Gastrocnemius medialis (tissue), 4 donors: ENCODE measurements around the gene INO80B. TPM values are rescaled to one million over a fixed set of nuclear protein-coding genes. Genes with fewer than 3 reads are reported as not detected.

ENCODE experiments used
- ATAC-seq, 2 donors: fragments of 150-250 bp; one replicate each; pipeline ENCODE4 v1.9.1; 2016
- DNase-seq, 2 donors: peaks; one replicate each; pipeline ENCODE4 v3.0.0-alpha.2; 2019
- H3K27ac ChIP-seq, 4 donors: fragments of 200-600 bp; sonication (generic); 1 replicate in 1 of 4; 2 replicates in 3 of 4; pipeline ENCODE4 v1.5.1; 2016 to 2018; ENCODE audit warnings: mild to moderate bottlenecking in 2 of 4, moderate library complexity in 1 of 4
- H3K27me3 ChIP-seq, 3 donors: fragments of 200-600 bp; sonication (generic) in 2 of 3; 1 replicate in 1 of 3; 2 replicates in 2 of 3; pipeline versions ENCODE4 v1.5.1 to v1.6.0; 2016 to 2019; ENCODE audit warnings: mild to moderate bottlenecking in 1 of 3, moderate library complexity in 1 of 3
- H3K36me3 ChIP-seq, 2 donors: fragments of 200-600 bp; sonication (generic) in 1 of 2; one replicate each; pipeline ENCODE4 v1.5.1; 2017 to 2018
- H3K4me1 ChIP-seq, 2 donors: fragments of 200-600 bp; sonication (generic) in 1 of 2; one replicate each; pipeline ENCODE4 v1.5.1; 2016 to 2017; ENCODE audit warnings: mild to moderate bottlenecking in 2 of 2
- H3K4me3 ChIP-seq, 4 donors: fragments of 200-600 bp; sonication (generic) in 3 of 4; 1 replicate in 1 of 4; 2 replicates in 3 of 4; pipeline ENCODE4 v1.5.1; 2016 to 2019; ENCODE audit warnings: mild to moderate bottlenecking in 2 of 4
- H3K9me3 ChIP-seq, 3 donors: fragments of 200-600 bp; sonication (generic) in 2 of 3; 1 replicate in 1 of 3; 2 replicates in 2 of 3; pipeline ENCODE4 v1.5.1; 2016 to 2019
- POLR2A ChIP-seq, 2 donors: fragments of 450-650 bp; IDR thresholded peaks; one replicate each; pipeline ENCODE4 v1.6.1; 2017; ENCODE audit warnings: antibody characterized with exemption in 2 of 2, mild to moderate bottlenecking in 2 of 2, moderate library complexity in 2 of 2
- in situ Hi-C, 4 donors: fragments of 200-750 bp; cut with MboI; loops; one replicate each; pipeline versions ENCODE4 v1.15.0 to v1.8.0; 2017; ENCODE audit warnings: low sequenced_read_pairs in 4 of 4
- intact Hi-C: fragments of 100-400 bp; cut with DNase I; formaldehyde crosslinking; loops from one replicate; pipeline ENCODE4 v1.15.1; 2023; ENCODE audit warnings: low total_unique reads
- total RNA-seq, 4 donors: library from RNA; depleted of rRNA; stranded (reverse); fragments of >200 nt; gene quantifications; one replicate each; pipeline versions ENCODE4 v1.1.0 to v1.2.3, GENCODE V29; 2016
- TF ChIP-seq, protein P1 (sequence below), 5 experiments: fragments of 450-650 bp in 3 of 5; fragments of 200-600 bp in 2 of 5; sonication (generic) in 2 of 5; IDR thresholded peaks in 4 of 5; conservative IDR thresholded peaks in 1 of 5; 1 replicate in 4 of 5; 2 replicates in 1 of 5; pipeline ENCODE4 v1.5.1; 2016 to 2019; ENCODE audit warnings: antibody characterized with exemption in 5 of 5, mild to moderate bottlenecking in 3 of 5, moderate library complexity in 3 of 5

Gene INO80B
- total RNA-seq, 4 donors from 2014 or later = 14.5 to 51.9 (median 41.1) TPM

DNA sequence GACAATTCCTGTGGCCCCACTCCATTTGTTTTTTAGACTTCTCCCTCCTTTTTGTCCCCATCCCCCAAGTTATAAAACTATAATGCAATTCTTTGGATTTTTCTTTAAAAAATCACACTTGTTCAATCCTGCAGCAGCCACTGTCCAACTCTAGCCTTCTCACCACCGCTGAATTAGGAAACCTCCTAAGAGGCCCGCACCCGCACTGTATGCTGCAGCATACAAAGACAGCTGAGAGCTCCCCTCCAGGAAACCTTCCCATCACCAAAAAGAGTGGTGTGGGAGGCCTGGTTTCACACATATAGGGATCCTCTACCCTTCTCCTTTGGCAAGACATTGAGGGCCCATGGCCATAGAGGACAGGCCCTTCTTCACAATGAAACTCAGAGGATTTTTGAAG lies 49.7 kb downstream of the INO80B start:
- DNase-seq = no peak
- H3K27me3 ChIP-seq = peaks cover 28 to 52% (median 29%) of the 10 kb centered on the region in 3 donors

DNA sequence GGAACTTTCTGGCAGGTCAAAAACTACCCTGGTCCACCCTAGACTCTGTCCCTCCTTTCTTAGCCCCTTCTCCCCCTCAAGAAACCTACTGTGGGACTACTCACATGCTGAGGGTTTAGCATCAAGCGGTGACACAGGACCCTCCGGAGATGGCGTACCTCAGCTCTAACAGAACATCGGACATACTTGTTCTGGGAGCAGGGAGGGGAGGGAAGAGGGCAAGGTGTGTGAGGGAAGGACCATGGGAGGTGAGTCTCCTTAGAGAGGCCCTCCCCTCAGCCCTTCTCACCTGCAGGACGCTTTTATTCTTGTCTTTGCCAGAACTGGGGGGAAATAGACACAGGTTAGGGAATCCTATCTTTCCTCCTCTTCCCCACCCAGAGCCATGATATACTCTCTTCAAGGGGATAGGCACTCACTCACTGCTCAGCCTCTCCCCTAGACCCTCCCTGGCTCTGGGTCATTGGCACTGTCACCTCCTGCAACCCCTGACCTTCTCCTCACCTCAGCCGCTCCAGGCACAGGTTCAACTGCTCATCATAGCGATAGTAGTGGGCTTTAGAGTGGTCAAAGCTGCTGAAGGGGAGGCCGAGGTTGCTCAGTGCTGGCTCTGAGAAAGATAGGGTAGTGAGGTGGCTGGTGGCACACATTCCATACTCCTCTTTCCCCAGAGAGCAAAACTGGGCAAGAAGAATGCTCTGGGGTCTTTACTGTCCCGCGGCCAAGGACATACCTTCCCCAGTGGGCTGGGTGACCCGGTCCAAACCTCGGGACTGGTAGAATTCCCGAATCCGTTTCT lies 50.8 kb downstream of the INO80B start:
- TF ChIP-seq, protein P1, sequence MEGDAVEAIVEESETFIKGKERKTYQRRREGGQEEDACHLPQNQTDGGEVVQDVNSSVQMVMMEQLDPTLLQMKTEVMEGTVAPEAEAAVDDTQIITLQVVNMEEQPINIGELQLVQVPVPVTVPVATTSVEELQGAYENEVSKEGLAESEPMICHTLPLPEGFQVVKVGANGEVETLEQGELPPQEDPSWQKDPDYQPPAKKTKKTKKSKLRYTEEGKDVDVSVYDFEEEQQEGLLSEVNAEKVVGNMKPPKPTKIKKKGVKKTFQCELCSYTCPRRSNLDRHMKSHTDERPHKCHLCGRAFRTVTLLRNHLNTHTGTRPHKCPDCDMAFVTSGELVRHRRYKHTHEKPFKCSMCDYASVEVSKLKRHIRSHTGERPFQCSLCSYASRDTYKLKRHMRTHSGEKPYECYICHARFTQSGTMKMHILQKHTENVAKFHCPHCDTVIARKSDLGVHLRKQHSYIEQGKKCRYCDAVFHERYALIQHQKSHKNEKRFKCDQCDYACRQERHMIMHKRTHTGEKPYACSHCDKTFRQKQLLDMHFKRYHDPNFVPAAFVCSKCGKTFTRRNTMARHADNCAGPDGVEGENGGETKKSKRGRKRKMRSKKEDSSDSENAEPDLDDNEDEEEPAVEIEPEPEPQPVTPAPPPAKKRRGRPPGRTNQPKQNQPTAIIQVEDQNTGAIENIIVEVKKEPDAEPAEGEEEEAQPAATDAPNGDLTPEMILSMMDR (IDR thresholded peaks at IDR 0.05 in 4 of 5, conservative IDR thresholded peaks at IDR 0.05 in 1 of 5) = no peak
- no peak for TF ChIP-seq POLR2A (IDR thresholded peaks at IDR 0.05)
- Histone ChIP-seq H3K27me3 (peaks cover 18 to 52% (median 32%) of the 10 kb centered on the region in 3 donors), H3K9me3 (no peaks in the 10 kb centered on the region), H3K36me3 (peaks cover 0 to 18% of the 10 kb centered on the region in 2 donors), H3K4me1 (peaks cover 25 to 41% of the 10 kb centered on the region in 2 donors), H3K4me3 (peak overlapping the region in 1 of 4 donors; percentile 99), H3K27ac (no peak overlapping the region)
- intact Hi-C loops (no loop called here), in situ Hi-C loops (no loop called here)
- DNase-seq = no peak
- ATAC-seq = no peak

More for the DNA sequence above, 49.7 kb downstream of the INO80B start:
- Histone ChIP-seq H3K36me3 (peaks cover 0 to 18% of the 10 kb centered on the region in 2 donors), H3K4me3 (no peak overlapping the region), H3K27ac (peak overlapping the region in 2 of 4 donors; percentile 79 to 86), H3K9me3 (no peaks in the 10 kb centered on the region), H3K4me1 (peaks cover 26 to 42% of the 10 kb centered on the region in 2 donors)
- no peak for ATAC-seq
- intact Hi-C loops (no loop called here), in situ Hi-C loops (no loop called here)
- TF ChIP-seq, protein P1 (IDR thresholded peaks at IDR 0.05 in 4 of 5, conservative IDR thresholded peaks at IDR 0.05 in 1 of 5) = no peak
- TF ChIP-seq POLR2A (IDR thresholded peaks at IDR 0.05) = no peak

DNA sequence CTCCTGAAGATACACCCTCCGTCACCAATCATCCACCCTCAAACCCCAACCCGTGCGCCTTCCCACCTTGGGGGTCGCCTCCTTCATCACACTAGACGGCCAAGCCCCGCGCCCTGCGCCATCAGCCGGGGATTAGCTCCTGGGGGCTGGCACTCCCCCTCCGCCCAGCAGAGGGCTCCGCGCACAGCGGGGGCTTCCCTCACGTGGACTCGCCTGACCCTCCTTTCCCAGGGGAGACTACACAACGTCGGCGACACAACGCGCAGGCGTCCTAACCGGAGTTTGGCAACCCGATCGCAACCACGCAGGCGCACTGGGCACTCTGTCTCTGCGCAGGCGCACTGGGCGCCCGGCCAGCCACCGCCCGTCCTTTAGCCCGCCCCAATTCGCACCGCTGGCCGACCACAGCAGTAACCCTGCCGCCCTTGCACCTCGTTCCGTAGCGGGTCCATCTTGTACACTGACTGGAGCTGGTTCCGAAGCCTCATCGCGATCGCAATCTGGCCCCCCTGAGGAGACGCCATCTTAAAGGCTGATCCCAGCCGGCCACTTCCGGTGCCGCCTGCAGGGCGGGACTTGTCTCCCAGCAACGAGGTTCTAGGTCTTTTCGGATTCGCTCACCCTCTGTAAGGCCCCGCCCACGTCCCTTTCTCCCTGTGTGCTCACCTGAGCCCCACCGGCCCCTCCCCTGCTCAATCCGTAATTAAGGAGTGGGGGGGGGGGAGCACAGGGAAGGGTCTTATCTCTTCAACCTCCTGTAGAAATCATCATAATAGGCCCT lies 52.4 kb downstream of the INO80B start, which contains the start of gene PCGF1:
PCGF1 (minus strand) TSS at position 551 of the 781 bp plus-strand sequence; CDS start at position 524, 27 bp downstream.
- TF ChIP-seq POLR2A (IDR thresholded peaks at IDR 0.05) = no peak
- TF ChIP-seq, protein P1 (IDR thresholded peaks at IDR 0.05 in 4 of 5, conservative IDR thresholded peaks at IDR 0.05 in 1 of 5) = peak in 4 of 5 experiments; percentile 18 to 29 (median 24)
- H3K4me1 ChIP-seq = peaks cover 25 to 41% of the 10 kb centered on the region in 2 donors
- H3K27me3 ChIP-seq = peaks cover 26 to 53% (median 38%) of the 10 kb centered on the region in 3 donors
- in situ Hi-C loops = no loop called here
- H3K4me3 ChIP-seq = peak within 1 kb of the TSS; percentile 75 to 99 (median 84)
- intact Hi-C loops = loop anchor here (1.0 kb wide), 4 partner anchors 22 to 53 kb away; partner anchors contain the start of genes AUP1, HTRA2 and TTC31
- peaks cover 0 to 18% of the 10 kb centered on the region in 2 donors for H3K36me3 ChIP-seq
- DNase-seq = peak; percentile 98 to 99
- no peaks in the 10 kb centered on the region for H3K9me3 ChIP-seq
- peak within 1 kb of the TSS; percentile 92 to 100 (median 98) for H3K27ac ChIP-seq
- ATAC-seq = peak; percentile 98 to 99

Other genes starting within 250 kb of the INO80B start
- gene SLC4A5, start 111.7 kb upstream of the INO80B start, total RNA-seq = 1 to 10 TPM in 1 of 4 donors, under 1 TPM in 3; 0.24 to 3.8 (median 0.59) TPM
- gene DCTN1, start 74.8 kb upstream of the INO80B start, total RNA-seq = 100 to 1,000 TPM in 2 of 4 donors, 10 to 100 TPM in 2; 89.8 to 127 (median 103) TPM
- under 1 TPM in 1 of 4 donors, not detected in 3; 0.24 TPM for gene C2orf81, start 33.5 kb upstream of the INO80B start, total RNA-seq
- gene WDR54, start 33.4 kb upstream of the INO80B start, total RNA-seq = 1 to 10 TPM in 2 of 4 donors, under 1 TPM in 2; 0.51 to 2.1 (median 1.4) TPM
- gene RTKN, start 13.2 kb upstream of the INO80B start, total RNA-seq = 10 to 100 TPM in 1 of 4 donors, 1 to 10 TPM in 3; 2.2 to 17.6 (median 5.9) TPM
- 10 to 100 TPM; 10.7 to 17.5 (median 16.5) TPM for gene WBP1, start 3.4 kb downstream of the INO80B start, total RNA-seq
- gene MOGS, start 10.3 kb downstream of the INO80B start, total RNA-seq = 10 to 100 TPM; 27.2 to 33.9 (median 31.7) TPM
- gene MRPL53, start 17.6 kb downstream of the INO80B start, total RNA-seq = 10 to 100 TPM; 26.5 to 48.7 (median 41.5) TPM
- 1 to 10 TPM; 5.5 to 7.3 (median 6.0) TPM for gene CCDC142, start 27.9 kb downstream of the INO80B start, total RNA-seq
- gene TTC31, start 28.0 kb downstream of the INO80B start, total RNA-seq = 1 to 10 TPM; 6.1 to 9.6 (median 7.7) TPM
- under 1 TPM in 1 of 4 donors, not detected in 3; 0.59 TPM for gene LBX2, start 44.5 kb downstream of the INO80B start, total RNA-seq
- gene PCGF1, start 52.6 kb downstream of the INO80B start, total RNA-seq = 10 to 100 TPM; 14.2 to 23.6 (median 20.0) TPM
- not detected for gene TLX2, start 59.4 kb downstream of the INO80B start, total RNA-seq
- gene DQX1, start 71.1 kb downstream of the INO80B start, total RNA-seq = under 1 TPM in 1 of 4 donors, not detected in 3; 0.24 TPM
- 100 to 1,000 TPM; 112 to 148 (median 115) TPM for gene AUP1, start 74.6 kb downstream of the INO80B start, total RNA-seq
- 10 to 100 TPM; 24.2 to 38.5 (median 29.4) TPM for gene HTRA2, start 74.8 kb downstream of the INO80B start, total RNA-seq
- gene LOXL3, start 98.9 kb downstream of the INO80B start, total RNA-seq = 1 to 10 TPM in 1 of 4 donors, under 1 TPM in 3; 0.65 to 1.3 (median 0.95) TPM
- 1 to 10 TPM in 3 of 4 donors, under 1 TPM in 1; 0.51 to 4.1 (median 2.7) TPM for gene DOK1, start 99.6 kb downstream of the INO80B start, total RNA-seq
- gene M1AP, start 193.2 kb downstream of the INO80B start, total RNA-seq = under 1 TPM in 1 of 4 donors, not detected in 3; 0.20 TPM
- 1 to 10 TPM in 3 of 4 donors, under 1 TPM in 1; 0.97 to 1.6 (median 1.4) TPM for gene SEMA4F, start 199.2 kb downstream of the INO80B start, total RNA-seq